Measurements from ENCODE around the gene IL32.

Gene IL32

GRCh38 chr16:3088925-3089716, 23.7 kb downstream of the IL32 start:
- in situ Hi-C loops (cut with MboI; ENCODE audit: low sequenced_read_pairs) = no loop called here

GRCh38 chr16:3089717-3090592, 24.5 kb downstream of the IL32 start:
- in situ Hi-C loops (cut with MboI; ENCODE audit: low sequenced_read_pairs) = no loop called here

GRCh38 chr16:3091551-3091950, 26.1 kb downstream of the IL32 start:
- in situ Hi-C loops (cut with MboI; ENCODE audit: low sequenced_read_pairs) = no loop called here

- in situ Hi-C loops (cut with MboI; ENCODE audit: low sequenced_read_pairs) = no loop called here
Observed at GRCh38 chr16:3092501-3092941, 27.1 kb downstream of the IL32 start.

GRCh38 chr16:3094289-3095027, 29.0 kb downstream of the IL32 start:
- in situ Hi-C loops (cut with MboI; ENCODE audit: low sequenced_read_pairs) = no loop called here

GRCh38 chr16:3095869-3096268, 30.4 kb downstream of the IL32 start:
- in situ Hi-C loops (cut with MboI; ENCODE audit: low sequenced_read_pairs) = no loop called here

GRCh38 chr16:3096362-3096761, 30.9 kb downstream of the IL32 start:
- in situ Hi-C loops (cut with MboI; ENCODE audit: low sequenced_read_pairs) = no loop called here

- in situ Hi-C loops (cut with MboI; ENCODE audit: low sequenced_read_pairs) = no loop called here
Observed at GRCh38 chr16:3097266-3097665, 31.8 kb downstream of the IL32 start.

- in situ Hi-C loops (cut with MboI; ENCODE audit: low sequenced_read_pairs) = no loop called here
Observed at GRCh38 chr16:3098459-3099394, 33.3 kb downstream of the IL32 start, which contains the start of gene ZSCAN10. ZSCAN10 (minus strand) TSS chr16:3099294; CDS start chr16:3092937, 6,357 bp downstream.

- in situ Hi-C loops (cut with MboI; ENCODE audit: low sequenced_read_pairs) = no loop called here
Observed at GRCh38 chr16:3099395-3099731, 33.9 kb downstream of the IL32 start.

GRCh38 chr16:3099732-3100499, 34.5 kb downstream of the IL32 start:
- in situ Hi-C loops (cut with MboI; ENCODE audit: low sequenced_read_pairs) = no loop called here

- in situ Hi-C loops (cut with MboI; ENCODE audit: low sequenced_read_pairs) = no loop called here
Observed at GRCh38 chr16:3101018-3101840, 35.8 kb downstream of the IL32 start.

GRCh38 chr16:3101841-3102470, 36.5 kb downstream of the IL32 start:
- in situ Hi-C loops (cut with MboI; ENCODE audit: low sequenced_read_pairs) = no loop called here

GRCh38 chr16:3106205-3106928, 40.9 kb downstream of the IL32 start:
- in situ Hi-C loops (cut with MboI; ENCODE audit: low sequenced_read_pairs) = no loop called here

GRCh38 chr16:3112058-3112880, 46.8 kb downstream of the IL32 start, which contains the start of gene ZNF205:
ZNF205 (plus strand) TSS chr16:3112586; CDS start chr16:3113431, 845 bp downstream.
- in situ Hi-C loops (cut with MboI; ENCODE audit: low sequenced_read_pairs) = no loop called here

- in situ Hi-C loops (cut with MboI; ENCODE audit: low sequenced_read_pairs) = no loop called here
Observed at GRCh38 chr16:3112881-3113574, 47.6 kb downstream of the IL32 start.
